Frontal cortex (tissue), 4 donors: ENCODE measurements around the gene KIAA1671. TPM values are rescaled to one million over a fixed set of nuclear protein-coding genes. Genes with fewer than 3 reads are reported as not detected.

Experiments used
- DNase-seq, 2 donors: peaks; one replicate each; pipeline ENCODE4 v3.0.0; 2012; ENCODE audit warnings: low spot score in 2 of 2
- FAIRE-seq: peaks from 2 replicates; lab custom pipeline; 2012; peaks lifted over from hg19 to GRCh38; lab: Jason Lieb, UNC
- total RNA-seq: library from RNA; depleted of rRNA; stranded (reverse); fragments of >200 nt; gene quantifications from one replicate; pipeline ENCODE4 v1.2.3, GENCODE V29; 2014
- donor health status: control.
- donor health status: control.
- donor health status: control.

The KIAA1671 gene
- total RNA-seq, 1 donor from 2014 or later: 4.1 TPM

GRCh38 chr22:25127318-25127717 lies 174.8 kb downstream of the KIAA1671 start:
- DNase-seq: no peak

GRCh38 chr22:25130462-25130861 lies 177.9 kb downstream of the KIAA1671 start:
- no peak for DNase-seq
- FAIRE-seq: no peak

More at GRCh38 chr22:25127318-25127717, 174.8 kb downstream of the KIAA1671 start:
- FAIRE-seq: no peak

GRCh38 chr22:25131198-25131887 lies 178.8 kb downstream of the KIAA1671 start:
- FAIRE-seq (no peak), DNase-seq (no peak)

- FAIRE-seq (no peak), DNase-seq (no peak)
Observed at GRCh38 chr22:25134028-25134427, 181.5 kb downstream of the KIAA1671 start.

- FAIRE-seq: no peak
- DNase-seq: no peak
Observed at GRCh38 chr22:25134451-25134850, 181.9 kb downstream of the KIAA1671 start.

- FAIRE-seq (no peak), DNase-seq (no peak)
Observed at GRCh38 chr22:25136953-25137576, 184.5 kb downstream of the KIAA1671 start.

- DNase-seq: no peak
- FAIRE-seq: no peak
Observed at GRCh38 chr22:25137577-25138525, 185.3 kb downstream of the KIAA1671 start.

- no peak for FAIRE-seq
- DNase-seq: no peak
Observed at GRCh38 chr22:25139062-25139461, 186.5 kb downstream of the KIAA1671 start.

- FAIRE-seq: no peak
- no peak for DNase-seq
Observed at GRCh38 chr22:25142102-25142501, 189.6 kb downstream of the KIAA1671 start.

GRCh38 chr22:25143156-25144076 lies 190.9 kb downstream of the KIAA1671 start:
- FAIRE-seq (no peak), DNase-seq (no peak)

- no peak for DNase-seq
- FAIRE-seq: no peak
Observed at GRCh38 chr22:25144522-25144921, 192.0 kb downstream of the KIAA1671 start.

GRCh38 chr22:25146307-25146706 lies 193.8 kb downstream of the KIAA1671 start:
- no peak for FAIRE-seq
- DNase-seq: no peak

- DNase-seq: no peak
- FAIRE-seq: no peak
Observed at GRCh38 chr22:25146906-25147641, 194.6 kb downstream of the KIAA1671 start.

- no peak for FAIRE-seq
- DNase-seq: no peak
Observed at GRCh38 chr22:25147642-25147928, 195.1 kb downstream of the KIAA1671 start.

- no peak for DNase-seq
- no peak for FAIRE-seq
Observed at GRCh38 chr22:25148149-25148691, 195.7 kb downstream of the KIAA1671 start.

GRCh38 chr22:25149014-25149413 lies 196.5 kb downstream of the KIAA1671 start:
- no peak for FAIRE-seq
- no peak for DNase-seq

GRCh38 chr22:25153961-25154666 lies 201.6 kb downstream of the KIAA1671 start:
- DNase-seq (no peak), FAIRE-seq (no peak)

- FAIRE-seq (no peak), DNase-seq (no peak)
Observed at GRCh38 chr22:25154667-25154999, 202.1 kb downstream of the KIAA1671 start.
